PFSK-1 (cell line): ENCODE measurements around the gene MAP4K2.

Source experiments
- FOXP2 ChIP-seq: optimal IDR thresholded peaks from 2 replicates; pipeline ENCODE3; 2011; ENCODE audit warnings: borderline replicate concordance, control low read depth, inconsistent platforms; ENCODE audit not compliant: insufficient read depth; ENCODE audit errors: extremely low read length, extremely low read depth
- POLR2AphosphoS5 ChIP-seq: IDR thresholded peaks from 2 replicates; pipeline ENCODE4 v1.6.1; 2012; ENCODE audit warnings: low read depth, mild to moderate bottlenecking, control low read depth, low read length, moderate library complexity
- REST ChIP-seq, 2 experiments: IDR thresholded peaks; 2 replicates each; pipeline versions ENCODE4 v1.6.1 to v1.8.0; 2011 to 2012; ENCODE audit warnings: low read depth in 2 of 2, low read length in 2 of 2, control low read depth in 1 of 2, inconsistent platforms in 1 of 2, mild to moderate bottlenecking in 1 of 2, moderate library complexity in 1 of 2; ENCODE audit not compliant: insufficient read depth in 1 of 2
- SIN3A ChIP-seq: IDR thresholded peaks from 2 replicates; pipeline ENCODE4 v1.6.1; 2012; ENCODE audit warnings: mild to moderate bottlenecking, low read length, moderate library complexity, borderline replicate concordance; ENCODE audit not compliant: insufficient read depth
- TAF1 ChIP-seq: IDR thresholded peaks from 2 replicates; pipeline ENCODE4 v1.6.1; 2012; ENCODE audit warnings: low read length, control low read depth, borderline replicate concordance; ENCODE audit not compliant: insufficient read depth

- TF ChIP-seq POLR2AphosphoS5 (no peak), TAF1 (no peak), SIN3A (no peak), REST (IDR thresholded peaks at IDR 0.05; ENCODE audit: insufficient read depth in 1 of 2, low read depth in 2 of 2, low read length in 2 of 2) (no peak), FOXP2 (no peak)
Observed at GRCh38 chr11:64813826-64814225, 10.8 kb upstream of the MAP4K2 start.
